HAP-1 (cell line): ENCODE results near the gene SARS2.

ENCODE experiments used
- DNase-seq, 2 experiments: peaks; one replicate each; pipeline ENCODE4 v3.0.0-alpha.2; 2016 to 2020; ENCODE audit warnings: low spot score in 2 of 2
- H3K27me3 ChIP-seq: fragments of 250-450 bp; sonication (Bioruptor Pico); 2 replicates; pipeline ENCODE4 v1.5.1; 2020; ENCODE audit warnings: low read depth, mild to moderate bottlenecking, moderate library complexity
- H3K36me3 ChIP-seq: fragments of 250-450 bp; sonication (Bioruptor Pico); replicated peaks from 2 replicates; pipeline ENCODE4 v1.5.1; 2020; ENCODE audit warnings: mild to moderate bottlenecking
- H3K4me1 ChIP-seq: fragments of 250-450 bp; sonication (Bioruptor Pico); 2 replicates; pipeline ENCODE4 v1.5.1; 2020; ENCODE audit warnings: mild to moderate bottlenecking
- H3K4me3 ChIP-seq: fragments of 250-450 bp; sonication (Bioruptor Pico); 2 replicates; pipeline ENCODE4 v1.5.1; 2020; ENCODE audit warnings: mild to moderate bottlenecking, moderate library complexity
- H3K9me3 ChIP-seq: fragments of 250-450 bp; sonication (Bioruptor Pico); 2 replicates; pipeline ENCODE4 v1.5.1; 2020; ENCODE audit warnings: mild to moderate bottlenecking, moderate library complexity
- in situ Hi-C: fragments of 300-500 bp; cut with MboI; formaldehyde crosslinking; loops from 3 replicates; pipeline ENCODE4 v1.14.3; 2020; ENCODE audit warnings: low sequenced_read_pairs, inconsistent platforms, mixed read lengths

SARS2 gene

DNA sequence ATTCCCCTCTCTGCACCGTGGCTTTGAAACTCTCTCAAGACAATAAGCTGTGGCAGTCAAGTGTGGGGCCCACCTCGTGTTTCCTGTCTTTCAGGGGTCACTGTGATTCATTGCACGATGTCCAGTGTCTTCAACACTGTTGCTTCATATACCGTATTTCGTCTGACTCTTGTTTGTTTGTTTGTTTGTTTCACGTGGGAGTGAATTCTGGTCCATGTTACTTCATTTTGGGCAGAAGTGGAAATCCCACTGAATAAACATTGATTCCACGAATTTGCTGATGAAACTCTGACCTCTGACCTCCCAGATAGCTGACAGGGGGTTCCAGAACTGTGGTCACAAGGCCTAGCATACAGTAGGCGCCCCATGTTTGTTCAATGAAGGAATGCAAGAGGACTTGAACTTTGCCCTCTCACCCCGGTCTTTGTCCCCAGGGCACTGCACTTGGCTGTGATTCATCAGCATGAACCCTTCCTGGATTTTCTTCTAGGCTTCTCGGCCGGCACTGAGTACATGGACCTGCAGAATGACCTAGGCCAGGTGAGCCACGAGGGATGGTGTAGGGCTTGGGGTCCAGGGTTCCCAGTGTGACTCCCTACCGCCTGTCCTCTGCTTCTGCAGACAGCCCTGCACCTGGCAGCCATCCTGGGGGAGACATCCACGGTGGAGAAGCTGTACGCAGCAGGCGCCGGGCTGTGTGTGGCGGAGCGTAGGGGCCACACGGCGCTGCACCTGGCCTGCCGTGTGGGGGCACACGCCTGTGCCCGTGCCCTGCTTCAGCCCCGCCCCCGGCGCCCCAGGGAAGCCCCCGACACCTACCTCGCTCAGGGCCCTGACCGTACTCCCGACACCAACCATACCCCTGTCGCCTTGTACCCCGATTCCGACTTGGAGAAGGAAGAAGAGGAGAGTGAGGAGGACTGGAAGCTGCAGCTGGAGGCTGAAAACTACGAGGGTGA is 25.7 kb downstream of the SARS2 start:
- in situ Hi-C loops = no loop called here
- H3K36me3 ChIP-seq = peaks cover 25% of the 10 kb centered on the region

DNA sequence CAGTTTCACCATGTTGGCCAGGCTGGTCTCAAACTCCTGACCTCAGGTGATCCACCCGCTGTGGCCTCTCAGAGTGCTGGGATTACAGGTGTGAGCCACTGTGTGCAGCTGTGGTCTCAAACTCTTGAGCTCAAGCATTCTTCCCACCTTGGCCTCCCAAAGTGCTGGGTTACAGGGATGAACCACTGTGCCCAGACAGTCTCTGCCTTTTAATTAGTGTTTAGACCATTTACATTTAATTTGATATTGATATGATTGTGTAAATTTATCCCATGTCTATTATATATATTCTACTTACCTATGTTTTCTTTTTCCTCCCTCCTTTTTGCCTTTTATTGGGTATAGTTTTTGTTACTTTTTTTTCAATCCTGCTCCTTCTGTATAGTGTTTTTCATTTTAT is 28.9 kb downstream of the SARS2 start:
- peaks cover 28% of the 10 kb centered on the region for H3K4me1 ChIP-seq
- H3K9me3 ChIP-seq = no peaks in the 10 kb centered on the region
- no peaks in the 10 kb centered on the region for H3K27me3 ChIP-seq
- in situ Hi-C loops = no loop called here
- DNase-seq = no peak
- no peak overlapping the region for H3K4me3 ChIP-seq
- H3K36me3 ChIP-seq = peaks cover 11% of the 10 kb centered on the region

More for the DNA sequence above, 25.7 kb downstream of the SARS2 start:
- Histone ChIP-seq H3K4me3 (no peak overlapping the region), H3K9me3 (no peaks in the 10 kb centered on the region), H3K4me1 (peaks cover 21% of the 10 kb centered on the region; the same call in 1 of the 2 replicates), H3K27me3 (no peaks in the 10 kb centered on the region)
- no peak for DNase-seq

- peak overlapping the region; percentile 55 for H3K4me3 ChIP-seq
- peaks cover 11% of the 10 kb centered on the region for H3K36me3 ChIP-seq
- no peaks in the 10 kb centered on the region for H3K9me3 ChIP-seq
- DNase-seq = no peak
- H3K27me3 ChIP-seq = no peaks in the 10 kb centered on the region
- H3K4me1 ChIP-seq = peaks cover 28% of the 10 kb centered on the region
- in situ Hi-C loops = no loop called here
Observed at GRCh38 chr19:38900743-38901190, 29.8 kb downstream of the SARS2 start.

DNA sequence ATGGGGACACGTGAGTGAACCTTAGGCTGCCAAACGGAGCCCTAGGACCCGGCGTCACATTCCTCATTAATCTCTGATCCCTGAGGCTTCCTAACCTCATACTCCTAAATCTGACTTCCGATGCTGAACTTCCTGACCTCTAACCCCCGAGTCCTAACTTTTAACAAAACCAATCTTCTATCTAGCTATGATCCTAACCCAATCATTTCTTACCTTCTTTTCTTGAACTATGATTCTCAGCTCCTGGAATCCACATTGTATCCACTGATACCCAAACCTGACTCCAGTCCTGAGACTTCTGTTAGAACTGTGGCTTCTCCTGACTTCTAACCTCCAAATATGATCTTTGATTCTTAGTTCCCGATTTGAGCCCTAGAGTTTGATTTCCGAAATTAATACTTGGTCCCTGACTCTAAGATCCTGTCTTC is 30.3 kb downstream of the SARS2 start:
- H3K4me1 ChIP-seq = peaks cover 28% of the 10 kb centered on the region
- peak in 1 of 2 experiments; percentile 67 for DNase-seq
- peak overlapping the region; percentile 55 for H3K4me3 ChIP-seq
- H3K9me3 ChIP-seq = no peaks in the 10 kb centered on the region
- peaks cover 6% of the 10 kb centered on the region for H3K36me3 ChIP-seq
- in situ Hi-C loops = no loop called here
- no peaks in the 10 kb centered on the region for H3K27me3 ChIP-seq

GRCh38 chr19:38899447-38900201 is 30.9 kb downstream of the SARS2 start, which contains the start of the genes NFKBIB and SIRT2:
NFKBIB (plus strand) TSS chr19:38899969; CDS start chr19:38900033, 64 bp downstream.
SIRT2 (minus strand) TSS chr19:38899618; CDS start chr19:38899521, 97 bp downstream.
- DNase-seq = peak; percentile 99 to 100
- Histone ChIP-seq H3K27me3 (no peaks in the 10 kb centered on the region), H3K4me1 (peaks cover 28% of the 10 kb centered on the region), H3K4me3 (peak within 1 kb of the TSS; percentile 55), H3K9me3 (no peaks in the 10 kb centered on the region), H3K36me3 (peaks cover 2% of the 10 kb centered on the region; the same call in 1 of the 2 replicates)
- in situ Hi-C loops = no loop called here

GRCh38 chr19:38898788-38899446 is 31.6 kb downstream of the SARS2 start:
- Histone ChIP-seq H3K36me3 (no peaks in the 10 kb centered on the region), H3K27me3 (no peaks in the 10 kb centered on the region), H3K4me3 (peak overlapping the region; percentile 55), H3K9me3 (no peaks in the 10 kb centered on the region), H3K4me1 (peaks cover 28% of the 10 kb centered on the region)
- in situ Hi-C loops = no loop called here
- peak; percentile 23 to 38 for DNase-seq

DNA sequence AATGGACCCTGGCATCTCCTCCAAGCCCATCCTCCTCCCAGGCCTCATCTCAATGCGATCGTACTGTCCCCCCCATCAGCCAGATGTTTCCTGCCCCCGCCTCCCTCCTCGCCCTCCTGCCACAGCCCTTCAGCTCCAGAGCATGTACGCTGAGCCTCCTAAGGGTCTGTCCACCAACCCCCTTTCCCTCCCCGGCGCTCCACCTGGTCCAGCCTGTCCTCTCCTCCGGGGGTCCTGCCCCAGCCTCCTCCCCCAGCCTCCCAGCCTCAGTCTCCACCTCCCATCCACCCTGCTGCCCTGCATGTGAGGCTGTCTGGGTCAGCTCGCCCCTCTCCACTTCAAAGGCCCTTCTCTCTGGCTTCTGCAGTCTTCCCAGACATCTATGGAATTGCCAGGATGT is 35.6 kb downstream of the SARS2 start:
- no peak overlapping the region for H3K4me3 ChIP-seq
- no peak for DNase-seq
- H3K27me3 ChIP-seq = no peaks in the 10 kb centered on the region
- H3K9me3 ChIP-seq = no peaks in the 10 kb centered on the region
- in situ Hi-C loops = no loop called here
- peaks cover 6% of the 10 kb centered on the region for H3K4me1 ChIP-seq
- H3K36me3 ChIP-seq = no peaks in the 10 kb centered on the region

- Histone ChIP-seq H3K9me3 (no peaks in the 10 kb centered on the region), H3K4me3 (no peak overlapping the region), H3K4me1 (no peaks in the 10 kb centered on the region; the same call in 1 of the 2 replicates), H3K27me3 (no peaks in the 10 kb centered on the region), H3K36me3 (no peaks in the 10 kb centered on the region; the same call in 1 of the 2 replicates)
- in situ Hi-C loops = no loop called here
- DNase-seq = no peak
Observed at GRCh38 chr19:38893341-38893771, 37.2 kb downstream of the SARS2 start.

GRCh38 chr19:38892841-38893240 is 37.7 kb downstream of the SARS2 start:
- Histone ChIP-seq H3K4me1 (no peaks in the 10 kb centered on the region), H3K36me3 (no peaks in the 10 kb centered on the region; the same call in 1 of the 2 replicates), H3K9me3 (no peaks in the 10 kb centered on the region), H3K27me3 (no peaks in the 10 kb centered on the region), H3K4me3 (no peak overlapping the region)
- in situ Hi-C loops = no loop called here
- DNase-seq = no peak

GRCh38 chr19:38891771-38892170 is 38.8 kb downstream of the SARS2 start:
- H3K27me3 ChIP-seq = no peaks in the 10 kb centered on the region
- in situ Hi-C loops = no loop called here
- no peak for DNase-seq

DNA sequence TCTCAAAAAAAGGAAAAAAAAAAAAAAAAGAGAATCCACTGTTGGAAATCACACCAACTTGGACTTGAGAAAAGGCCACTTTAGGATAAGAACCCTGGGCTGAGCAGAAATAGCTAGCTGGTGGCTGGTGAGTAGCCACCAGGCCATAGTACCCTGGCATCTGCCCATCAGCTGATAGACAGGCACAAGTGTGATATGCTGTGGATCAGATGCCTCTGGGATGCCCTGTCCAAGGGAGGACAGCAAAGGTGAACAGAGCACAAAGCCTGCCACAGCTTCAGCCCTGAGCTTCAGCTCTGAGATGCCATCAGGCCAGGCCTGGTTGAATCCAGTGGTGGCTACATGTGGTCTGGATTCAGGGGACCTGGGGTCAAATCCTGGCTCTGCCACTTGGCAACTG is 39.9 kb downstream of the SARS2 start:
- no peaks in the 10 kb centered on the region for H3K4me1 ChIP-seq
- in situ Hi-C loops = no loop called here
- no peaks in the 10 kb centered on the region for H3K9me3 ChIP-seq
- no peak for DNase-seq
- no peaks in the 10 kb centered on the region; the same call in none of the 2 replicates for H3K36me3 ChIP-seq
- no peak overlapping the region for H3K4me3 ChIP-seq
- no peaks in the 10 kb centered on the region for H3K27me3 ChIP-seq

More at GRCh38 chr19:38891771-38892170, 38.8 kb downstream of the SARS2 start:
- Histone ChIP-seq H3K9me3 (no peaks in the 10 kb centered on the region), H3K36me3 (no peaks in the 10 kb centered on the region; the same call in none of the 2 replicates), H3K4me3 (no peak overlapping the region), H3K4me1 (no peaks in the 10 kb centered on the region)

DNA sequence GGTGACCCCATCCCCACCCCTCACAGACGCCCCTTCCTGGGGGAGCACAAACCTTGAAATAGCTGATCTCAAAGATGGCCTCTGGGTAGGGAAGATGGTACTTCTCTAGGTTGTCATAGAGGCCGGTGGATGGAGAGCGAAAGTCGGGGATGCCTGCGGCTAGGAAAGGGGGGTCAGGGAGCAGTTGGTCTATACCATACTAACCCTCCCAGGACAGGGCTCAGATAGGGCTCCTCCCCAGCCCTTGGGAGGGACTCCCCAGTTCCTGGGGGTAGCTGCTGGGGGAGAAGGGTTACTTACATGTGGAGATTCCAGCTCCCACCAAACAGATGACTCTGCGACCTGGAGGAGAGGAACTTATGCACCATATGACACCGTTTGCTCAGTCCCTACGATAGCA is 40.8 kb downstream of the SARS2 start:
- Histone ChIP-seq H3K9me3 (no peaks in the 10 kb centered on the region), H3K4me1 (no peaks in the 10 kb centered on the region), H3K36me3 (no peaks in the 10 kb centered on the region; the same call in none of the 2 replicates), H3K27me3 (no peaks in the 10 kb centered on the region), H3K4me3 (no peak overlapping the region)
- DNase-seq = no peak
- in situ Hi-C loops = no loop called here

GRCh38 chr19:38888876-38889275 is 41.7 kb downstream of the SARS2 start:
- no peak overlapping the region for H3K4me3 ChIP-seq
- in situ Hi-C loops = no loop called here
- DNase-seq = no peak
- no peaks in the 10 kb centered on the region; the same call in none of the 2 replicates for H3K36me3 ChIP-seq
- no peaks in the 10 kb centered on the region for H3K27me3 ChIP-seq
- no peaks in the 10 kb centered on the region for H3K4me1 ChIP-seq
- no peaks in the 10 kb centered on the region for H3K9me3 ChIP-seq
